ENCODE data around the gene MEIOC.
"Not testable (repeated sequence)": the region's sequence is repeated elsewhere in the genome, so short reads cannot be mapped to it uniquely, and the experiment has no call there.

The MEIOC gene

DNA sequence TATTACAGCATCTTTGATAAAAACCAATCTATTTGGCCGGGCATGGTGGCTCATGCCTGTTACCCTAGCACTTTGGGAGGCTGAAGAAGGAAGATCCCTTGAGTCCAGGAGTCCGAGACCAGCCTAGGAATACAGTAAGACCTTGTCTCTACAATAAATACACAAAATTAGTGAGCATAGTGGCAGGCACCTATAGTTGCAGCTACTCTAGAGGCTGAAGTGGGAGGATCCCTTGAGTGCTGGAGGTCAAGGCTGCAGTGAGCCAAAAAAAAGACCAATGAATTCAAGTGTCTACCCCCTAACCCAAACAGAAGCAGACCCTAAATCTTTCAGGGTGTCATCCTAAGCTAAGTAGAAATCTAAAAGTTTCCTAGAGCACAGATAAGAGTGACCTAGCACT lies 7.3 kb upstream of the MEIOC start:
- no peak for DNase-seq

DNA sequence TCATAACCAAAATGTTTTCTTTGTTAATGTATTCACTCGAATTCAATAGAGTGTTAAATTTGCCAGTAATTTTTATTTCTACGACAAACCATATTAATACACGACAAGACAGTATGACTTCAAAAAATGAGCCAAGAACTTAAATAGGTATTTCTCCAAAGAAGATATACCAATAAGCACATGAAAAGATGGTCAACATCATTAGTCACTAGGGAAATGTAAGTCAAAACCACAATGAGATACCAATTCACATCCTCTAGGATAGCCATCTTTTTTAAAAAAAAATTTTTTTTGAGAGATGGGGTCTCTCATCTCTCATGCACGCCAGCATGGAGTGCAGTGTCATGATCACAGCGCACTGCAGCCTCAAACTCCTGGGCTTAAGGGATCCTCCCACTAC lies 5.0 kb upstream of the MEIOC start:
- no peak for DNase-seq

DNA sequence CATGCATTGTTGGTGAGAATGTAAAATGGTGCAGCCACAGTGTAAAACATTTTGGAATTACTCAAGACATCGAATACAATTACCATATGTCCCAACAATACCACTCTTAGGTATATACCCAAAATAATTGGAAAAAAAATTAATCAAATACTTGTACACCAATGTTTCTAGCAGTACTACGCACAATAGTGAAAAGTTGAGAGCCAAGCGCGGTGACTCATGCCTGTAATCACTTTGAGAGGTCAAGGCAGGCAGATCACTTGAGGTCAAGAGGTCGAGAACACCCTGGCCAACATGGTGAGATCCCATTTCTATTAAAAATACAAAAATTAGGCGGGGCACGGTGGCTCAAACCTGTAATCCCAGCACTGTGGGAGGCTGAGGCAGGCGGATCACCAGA lies 3.5 kb upstream of the MEIOC start:
- no peak for DNase-seq

DNA sequence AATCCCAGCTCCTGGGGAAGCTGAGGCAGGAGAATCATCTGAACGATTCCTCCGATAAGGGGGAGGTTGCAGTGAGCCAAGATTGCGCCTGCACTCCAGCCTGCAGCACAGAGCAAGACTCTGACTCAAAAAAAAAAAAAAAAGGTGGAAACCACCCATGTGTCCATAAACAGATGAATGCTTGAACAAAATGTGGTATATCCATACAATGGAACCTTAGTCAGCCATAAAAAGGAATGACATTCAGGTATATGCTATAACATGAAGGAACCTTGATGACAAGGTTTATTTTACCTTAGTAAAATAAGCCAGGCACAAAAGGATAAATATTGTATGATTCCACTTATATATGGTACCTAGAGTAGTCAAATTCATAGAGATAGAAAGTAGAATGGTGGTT lies 2.9 kb upstream of the MEIOC start:
- DNase-seq, result no peak

DNA sequence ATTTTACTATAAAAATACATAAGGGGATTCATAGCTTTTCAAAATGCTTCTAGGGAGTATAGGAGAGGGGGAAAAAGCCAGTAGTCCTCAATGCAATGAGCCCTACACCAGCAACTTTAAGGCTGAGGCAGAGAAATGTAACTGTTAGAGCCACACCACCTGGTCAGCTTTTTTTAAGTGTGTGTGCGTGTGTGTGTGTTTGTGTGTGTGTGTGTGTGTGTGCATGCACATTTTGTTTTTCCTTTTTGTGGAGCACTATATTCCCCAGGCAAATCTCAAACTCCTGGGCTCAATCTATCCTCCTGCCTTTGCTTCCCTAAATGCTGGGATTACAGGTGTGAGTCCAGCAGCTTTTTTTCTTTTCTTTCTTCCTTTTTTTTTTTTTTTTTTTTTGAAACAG lies 2.3 kb upstream of the MEIOC start:
- DNase-seq, result no peak

DNA sequence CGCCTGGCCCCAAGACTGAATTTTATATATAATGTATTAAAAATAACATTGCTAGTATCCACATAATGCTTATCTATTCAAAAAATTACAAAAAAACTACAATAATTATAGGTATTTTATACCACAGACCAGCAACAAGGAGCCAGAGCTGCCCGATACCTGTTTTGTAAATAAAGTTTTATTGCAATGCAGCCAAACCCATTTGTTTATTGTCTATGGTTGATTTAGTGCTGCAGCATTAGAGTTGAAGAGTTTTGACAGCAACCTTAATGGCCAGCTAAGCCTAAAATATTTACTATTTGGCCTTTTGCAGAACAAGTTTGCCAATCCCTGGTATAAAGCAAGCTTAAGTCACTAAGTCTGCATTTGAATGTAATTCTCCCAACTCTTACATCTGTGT lies 5.6 kb downstream of the MEIOC start:
- DNase-seq, result no peak

DNA sequence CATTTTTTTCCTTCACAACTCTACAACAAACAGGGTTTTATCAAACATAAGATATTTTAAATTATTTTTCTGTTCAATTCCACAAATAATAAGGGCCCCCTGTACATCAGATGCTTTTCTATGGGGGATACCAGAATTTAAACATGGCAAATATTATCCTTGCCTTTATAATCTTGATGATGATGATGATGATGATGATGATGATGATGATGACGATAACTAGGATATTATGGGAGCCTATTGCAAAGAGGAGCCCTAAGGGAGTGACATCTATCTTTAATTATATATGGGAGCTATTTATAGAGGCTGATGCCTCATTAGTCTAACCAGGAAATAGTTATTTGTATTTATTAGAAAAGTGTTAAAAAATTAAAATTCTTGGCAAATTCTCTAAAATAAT lies 6.8 kb downstream of the MEIOC start:
- DNase-seq, result no peak

DNA sequence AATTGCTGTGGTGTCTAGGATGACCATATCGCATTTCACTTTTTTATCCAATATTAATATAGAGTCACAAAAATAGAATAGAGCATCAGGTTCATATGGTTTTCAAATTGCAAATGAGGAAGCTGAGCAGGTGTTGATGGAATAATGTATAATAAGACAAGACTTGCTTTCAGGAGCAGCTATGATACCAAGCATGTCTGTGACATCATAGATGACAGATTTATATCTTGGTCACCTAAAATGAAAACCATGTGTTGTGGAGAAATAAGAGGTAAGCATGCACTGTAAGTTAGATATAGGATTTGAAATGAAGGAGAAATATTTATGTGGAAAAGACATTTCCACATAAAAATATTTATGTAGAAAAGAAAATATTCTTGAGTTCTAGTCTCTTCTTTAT lies 8.6 kb downstream of the MEIOC start:
- no peak for DNase-seq

DNA sequence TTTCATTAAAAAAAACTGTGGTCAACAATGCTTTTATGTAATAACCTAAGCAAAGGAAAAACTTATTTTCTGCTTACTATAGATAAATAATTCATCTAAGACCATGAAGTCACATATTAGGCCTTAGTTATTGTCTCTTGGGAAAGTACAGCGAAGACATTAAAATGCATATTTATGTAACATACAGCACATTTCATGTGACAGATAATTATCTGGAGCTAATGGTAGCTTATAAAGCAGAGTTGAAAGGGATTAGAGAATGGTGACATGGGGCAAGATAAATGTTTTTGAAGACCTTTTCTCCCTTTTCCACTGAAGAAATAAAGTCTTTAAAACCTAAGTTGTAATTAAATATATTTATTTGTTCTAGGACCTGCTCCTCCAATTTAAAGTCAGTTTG lies 9.7 kb downstream of the MEIOC start:
- no peak for DNase-seq

DNA sequence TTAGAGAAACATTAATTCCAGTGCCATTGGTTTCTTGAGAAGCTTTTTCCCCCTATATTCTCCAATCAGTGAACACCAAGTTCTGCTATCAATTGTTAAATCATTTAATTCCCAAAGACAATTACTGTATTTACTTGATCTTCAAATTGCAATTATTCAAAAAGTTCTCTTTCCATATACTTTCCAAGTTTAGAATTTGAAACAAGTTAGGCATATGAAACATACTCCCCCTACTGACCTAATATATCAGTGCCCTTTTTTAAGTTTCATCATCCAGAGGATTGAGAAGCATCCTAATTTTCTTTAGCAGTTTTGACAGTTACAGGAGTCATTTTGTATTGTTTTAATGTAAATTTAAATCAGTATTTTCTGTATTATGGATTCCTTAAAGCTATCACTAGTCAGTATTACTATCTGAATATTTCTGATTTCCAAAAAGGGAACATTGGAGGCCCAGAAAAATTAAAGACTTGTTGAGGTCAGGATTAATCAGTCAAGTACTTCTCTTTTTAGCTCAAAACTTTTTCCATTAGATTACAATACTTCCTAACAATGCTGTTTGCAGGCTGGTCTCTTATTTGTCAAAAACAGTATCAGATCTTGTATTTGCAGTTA lies 16.3 kb downstream of the MEIOC start:
- no peak for DNase-seq

DNA sequence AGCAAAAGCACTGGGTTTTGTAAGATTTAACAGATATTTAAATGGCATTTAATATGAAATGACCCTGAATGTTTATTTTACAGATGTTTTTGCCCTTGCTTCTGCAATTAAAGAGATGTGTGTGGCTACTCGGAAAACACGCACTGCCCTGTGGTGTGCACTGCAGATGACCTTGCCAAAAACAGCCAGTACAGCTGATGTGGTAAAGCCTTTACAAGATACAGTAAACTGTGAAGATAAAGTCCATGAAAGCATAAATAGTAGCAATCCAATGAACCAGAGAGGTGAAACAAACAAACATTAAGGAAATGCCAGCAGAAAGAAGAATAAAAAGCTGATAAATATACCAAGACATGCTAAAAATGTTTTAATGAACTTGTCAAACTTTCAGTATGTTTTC lies 17.6 kb downstream of the MEIOC start:
- no peak for DNase-seq

DNA sequence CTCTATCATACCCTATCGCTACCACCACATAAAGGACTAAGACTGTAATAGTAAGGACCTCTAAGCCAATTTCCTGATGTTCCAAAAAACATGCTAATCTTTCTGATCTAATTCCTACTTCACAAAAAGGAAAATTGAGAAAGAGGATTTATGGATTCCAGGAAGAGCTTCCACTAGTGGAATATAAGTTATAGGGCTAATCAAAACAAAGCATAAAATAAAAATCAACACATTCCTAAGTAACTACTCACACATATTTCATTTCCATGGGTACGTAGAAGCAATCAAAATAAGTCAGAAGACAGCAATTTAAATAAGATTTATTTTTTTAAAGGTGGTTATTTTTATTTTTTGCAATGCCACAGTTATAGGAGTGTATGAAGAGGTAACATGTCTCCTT lies 20.9 kb downstream of the MEIOC start:
- no peak for DNase-seq

DNA sequence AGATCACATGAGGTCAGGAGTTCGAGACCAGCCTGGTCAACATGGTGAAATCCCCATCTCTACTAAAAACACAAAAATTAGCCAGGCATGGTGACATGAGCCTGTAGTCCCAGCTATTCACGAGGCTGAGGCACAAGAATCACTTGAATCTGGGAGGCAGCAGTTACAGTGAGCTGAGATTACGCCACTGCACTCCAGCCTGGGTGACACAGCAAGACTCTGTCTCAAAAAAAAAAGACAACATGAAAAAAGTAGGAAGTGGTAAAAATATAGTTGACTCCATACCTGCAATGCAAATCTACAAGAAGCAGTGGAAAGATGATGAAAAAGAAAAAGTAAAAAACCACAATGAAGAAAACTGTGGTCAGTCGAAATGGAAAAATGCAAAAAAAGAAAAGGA lies 27.0 kb downstream of the MEIOC start:
- DNase-seq, result not testable (repeated sequence)

DNA sequence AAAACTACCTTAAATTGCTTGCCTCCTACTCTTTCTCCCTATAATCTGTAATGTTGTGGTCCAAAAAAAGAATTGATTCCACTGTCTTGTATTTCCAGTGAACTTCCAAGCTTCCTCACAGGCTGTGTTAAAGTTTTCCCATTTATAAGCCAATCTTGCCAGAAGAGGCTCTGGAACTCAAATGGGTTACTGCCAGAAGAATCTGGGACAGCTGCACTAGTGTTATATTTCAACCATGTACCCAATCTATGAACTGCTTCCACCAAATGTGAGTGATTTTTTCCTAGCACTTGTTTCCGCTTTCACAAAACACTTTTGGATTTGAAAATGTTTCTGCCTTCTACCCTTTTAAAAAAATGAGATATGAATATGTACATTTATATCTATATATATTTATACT lies 31.5 kb downstream of the MEIOC start:
- no peak for DNase-seq

DNA sequence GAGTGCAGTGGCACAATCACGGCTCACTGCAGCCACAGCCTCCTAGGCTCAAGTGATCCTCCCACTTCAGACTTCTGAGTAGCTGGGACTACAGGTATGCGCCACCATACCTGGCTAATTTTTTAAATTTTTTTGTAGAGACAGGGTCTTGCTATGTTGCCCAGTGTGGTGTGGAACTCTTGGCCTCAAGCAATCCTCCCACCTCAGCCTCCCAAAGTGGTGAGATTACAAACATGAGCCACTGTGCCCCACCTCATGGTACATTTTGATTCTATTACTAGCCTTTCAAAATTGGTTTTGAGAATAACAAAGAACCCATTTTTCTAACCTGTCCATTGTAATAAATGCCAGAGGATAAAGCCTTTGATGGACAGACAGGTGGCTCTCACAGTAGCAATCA lies 31.9 kb downstream of the MEIOC start:
- DNase-seq, result no peak

DNA sequence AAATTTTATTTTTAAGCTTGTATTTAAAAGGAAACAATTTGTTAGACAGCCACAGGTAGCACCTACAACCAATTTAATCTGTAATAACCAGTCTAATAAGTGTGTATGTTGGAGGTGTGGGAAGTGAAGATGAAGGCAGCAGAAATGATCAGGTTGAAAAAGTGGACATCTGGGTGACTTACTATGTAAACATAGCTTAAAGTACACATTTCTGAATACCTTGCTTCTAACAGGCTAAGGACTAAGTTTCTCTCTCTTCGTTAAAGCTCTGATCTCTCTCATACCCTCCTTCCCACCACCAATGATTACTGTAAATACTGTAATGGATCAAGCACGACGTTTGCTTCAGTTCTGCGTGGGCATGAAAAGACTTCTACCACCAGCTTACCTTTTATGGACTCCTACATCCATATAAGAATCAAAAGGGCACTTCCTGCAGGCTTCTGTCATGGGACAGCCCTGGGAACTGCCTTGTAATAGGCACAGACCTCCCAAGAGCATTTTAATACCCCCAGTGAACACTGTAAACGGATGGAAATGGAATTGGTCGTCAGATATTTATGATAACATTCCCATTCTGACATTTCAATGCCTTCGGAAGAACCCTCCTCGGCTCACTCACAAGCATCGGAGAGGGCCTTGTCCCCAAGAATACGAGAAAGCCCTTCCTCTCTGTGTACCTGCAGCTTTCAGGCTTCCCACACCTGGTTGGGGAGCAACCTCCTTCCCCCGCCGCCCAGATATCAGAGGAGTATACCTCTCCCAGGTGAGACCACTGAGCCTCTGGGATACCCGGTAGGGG lies 32.6 kb downstream of the MEIOC start:
- no peak for DNase-seq

DNA sequence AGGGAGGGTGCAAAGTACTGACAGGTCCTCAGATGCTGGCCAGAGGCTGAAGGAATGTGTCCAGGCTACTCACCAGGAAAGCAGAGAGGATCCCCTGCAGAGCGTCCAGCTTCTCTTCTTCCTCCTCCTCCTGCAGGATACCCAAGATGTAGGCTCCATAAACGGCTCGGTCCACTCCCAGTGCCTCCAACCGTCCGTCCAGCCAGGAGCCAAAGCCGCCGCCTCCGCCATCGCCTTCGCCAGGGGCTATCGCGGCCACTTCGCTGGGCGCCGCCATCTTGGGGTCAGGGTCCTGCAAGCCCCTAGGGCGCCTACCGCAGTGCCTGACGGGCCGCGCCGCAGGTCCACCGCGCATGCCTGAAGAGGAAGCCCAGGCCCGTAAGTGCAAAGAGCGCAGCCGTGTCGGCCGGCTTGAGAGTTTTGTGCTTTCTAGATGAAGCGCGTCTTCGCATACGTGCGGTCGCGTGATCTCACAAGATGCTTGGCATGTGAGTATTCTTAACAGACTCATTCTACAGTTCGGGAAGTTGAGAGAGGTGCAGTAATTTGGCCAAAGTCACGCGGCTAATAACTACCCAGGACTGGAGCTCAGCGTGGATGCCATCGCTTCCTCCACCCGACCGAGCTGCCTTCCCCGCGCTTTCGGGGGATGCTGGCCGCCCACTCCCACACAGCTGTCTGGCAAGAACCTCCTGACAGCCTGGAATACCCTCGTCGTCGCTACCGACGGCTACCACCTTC lies 33.4 kb downstream of the MEIOC start, which contains the start of gene CCDC43:
TSS of gene CCDC43 (minus strand) at position 300 of the 741 bp plus-strand sequence. CDS start at position 277, 23 bp downstream.
- peak; percentile 93 for DNase-seq

DNA sequence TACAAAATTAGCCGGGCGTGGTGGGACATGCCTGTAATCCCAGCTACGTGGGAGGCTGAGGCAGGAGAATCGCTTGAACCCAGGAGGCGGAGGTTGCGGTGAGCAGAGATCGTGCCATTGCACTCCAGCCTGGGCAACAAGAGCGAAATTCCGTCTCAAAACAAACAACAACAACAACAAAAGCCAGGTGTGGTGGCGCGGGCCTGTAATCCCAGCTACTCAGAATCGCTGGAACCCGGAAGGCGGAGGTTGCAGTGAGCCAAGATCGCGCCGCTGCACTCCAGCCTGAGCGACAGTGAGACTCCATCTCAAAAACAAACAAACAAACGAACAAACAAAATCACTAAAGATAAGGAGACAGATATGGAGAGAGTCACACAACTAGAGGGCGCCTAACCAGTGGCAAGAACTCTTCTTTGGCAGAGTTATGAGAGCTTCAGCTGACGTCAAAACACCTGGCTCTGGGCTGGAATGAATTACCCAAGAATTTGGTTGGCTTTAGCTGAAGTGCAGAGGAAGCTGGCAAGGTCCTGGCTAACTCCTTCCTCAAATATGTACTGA lies 34.6 kb downstream of the MEIOC start:
- not testable (repeated sequence) for DNase-seq

DNA sequence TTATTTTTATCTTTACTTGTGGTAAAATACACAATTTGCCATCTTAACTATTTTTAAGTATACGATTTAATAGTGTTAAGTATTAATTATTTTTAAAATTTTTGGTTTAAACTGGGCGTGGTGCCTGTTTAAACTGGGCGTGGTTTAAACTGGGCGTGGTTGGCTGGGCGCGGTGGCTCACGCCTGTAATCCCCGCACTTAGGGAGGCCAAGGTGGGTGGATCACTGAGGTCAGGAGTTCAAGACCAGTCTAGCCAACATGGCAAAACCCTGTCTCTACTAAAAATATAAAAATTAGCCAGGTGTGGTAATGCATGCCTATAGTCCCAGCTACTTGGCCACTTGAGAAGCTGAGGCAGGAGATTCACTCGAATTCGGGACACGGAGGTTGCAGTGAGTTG lies 37.3 kb downstream of the MEIOC start:
- DNase-seq, result no peak

DNA sequence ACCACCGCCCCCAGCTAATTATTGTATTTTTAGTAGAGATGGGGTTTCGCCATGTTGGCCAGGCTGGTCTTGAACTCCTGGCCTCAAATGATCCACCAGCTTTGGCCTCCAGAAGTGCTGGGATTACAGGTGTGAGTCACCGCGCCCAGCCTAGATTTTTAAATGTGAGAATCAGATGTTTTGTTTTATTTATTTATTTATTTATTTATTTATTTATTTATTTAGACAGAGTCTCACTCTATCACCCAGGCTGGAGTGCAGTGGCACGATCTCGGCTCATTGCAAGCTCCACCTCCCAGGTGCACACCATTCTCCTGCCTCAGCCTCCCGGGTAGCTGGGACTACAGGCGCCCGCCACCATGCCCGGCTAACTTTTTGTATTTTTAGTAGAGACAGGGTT lies 44.0 kb downstream of the MEIOC start:
- not testable (repeated sequence) for DNase-seq

DNA sequence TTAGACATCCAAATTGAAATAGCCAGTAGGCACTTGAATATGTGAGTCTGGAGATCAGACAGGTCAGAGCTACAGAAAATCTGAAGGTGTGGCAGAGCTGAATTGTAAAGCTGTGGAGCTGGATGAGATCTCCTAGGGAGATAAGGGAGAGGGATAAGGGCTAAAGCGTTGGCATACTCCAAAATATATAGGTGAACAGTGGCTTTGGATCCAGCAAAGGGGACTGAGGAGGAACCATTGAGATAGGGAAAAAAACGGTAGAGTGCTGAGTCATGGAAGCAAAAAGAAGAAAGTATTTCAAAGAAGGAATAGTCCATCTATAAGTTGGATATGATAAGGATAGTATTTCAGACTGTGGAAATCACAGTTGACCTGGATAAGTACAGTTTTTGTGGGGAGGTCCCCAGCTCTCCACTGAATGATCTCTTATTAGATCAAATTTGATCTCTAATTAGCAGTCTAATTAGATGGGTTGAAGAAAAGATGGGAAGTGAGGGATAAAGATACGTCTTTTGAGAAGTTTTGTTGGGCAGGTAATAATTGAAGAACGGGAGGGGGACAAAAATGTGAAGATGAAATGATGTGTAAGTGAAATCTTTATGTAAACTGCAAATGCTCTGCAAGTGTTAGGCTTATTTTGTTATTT lies 51.6 kb downstream of the MEIOC start:
- no peak for DNase-seq

DNA sequence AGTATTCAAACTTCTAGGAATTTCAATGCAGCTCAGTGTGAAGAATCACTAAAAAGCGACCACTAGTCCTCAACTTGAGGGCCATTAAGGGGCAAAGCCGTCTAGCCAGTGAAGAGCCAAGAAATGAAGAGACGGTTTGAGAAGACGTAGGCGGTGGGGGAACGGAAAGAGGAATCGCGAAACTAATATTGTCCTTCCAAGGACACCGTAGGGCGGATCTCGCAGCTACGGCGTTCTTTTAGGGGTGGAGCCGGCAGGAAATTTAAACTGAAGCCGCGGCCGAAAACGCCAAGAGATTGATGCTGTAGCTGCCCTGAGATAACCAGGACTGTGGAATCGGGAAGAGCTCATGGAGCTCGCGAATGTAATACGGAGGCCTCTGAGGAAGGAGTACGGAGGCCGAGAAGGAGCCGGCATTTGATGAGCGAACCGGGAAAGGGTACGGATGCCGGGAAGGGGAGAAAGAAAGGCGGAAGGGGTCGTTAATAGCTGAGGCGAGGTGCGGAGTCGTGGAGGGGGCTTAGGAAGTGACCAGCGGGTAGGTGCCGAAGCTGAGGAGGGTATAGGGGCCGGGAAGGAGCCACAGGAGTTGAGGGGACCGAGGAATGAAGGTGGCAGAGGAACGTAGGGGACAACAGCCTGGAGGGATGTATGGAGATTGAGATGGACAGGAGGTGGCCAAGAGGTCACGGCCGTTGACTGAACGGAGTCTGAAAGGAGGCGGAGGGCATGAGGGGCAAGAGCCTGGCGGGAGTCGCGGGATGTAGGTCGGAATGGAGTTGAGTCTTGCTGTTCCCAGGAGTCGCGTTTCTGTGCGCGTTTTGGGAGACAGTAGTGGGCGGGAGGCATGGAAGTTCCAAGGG lies 52.4 kb downstream of the MEIOC start, which contains the start of gene DBF4B:
TSS of gene DBF4B (plus strand) at position 265 of the 863 bp plus-strand sequence. CDS start at position 421, 156 bp downstream.
- peak; percentile 84 for DNase-seq

Data from activated naive CD4-positive, alpha-beta T cell treated with anti-CD3 and anti-CD28 coated beads, Interleukin-2, amount 50 U/mL, for 16 hours (primary cell).